Stimulated activated CD8-positive, alpha-beta memory T cell treated with anti-CD3 and anti-CD28 coated beads, Interleukin-15, amount 100 ng/mL, for 48 hours (primary cell): ENCODE measurements around the gene FRMPD1.
"Not testable (repeated sequence)": the region's sequence is repeated elsewhere in the genome, so short reads cannot be mapped to it uniquely, and the experiment has no call there.

Experiments used
- DNase-seq, 2 donors: peaks; one replicate each; pipeline ENCODE4 v3.0.0-alpha.2; 2020; ENCODE audit warnings: low read depth in 2 of 2

FRMPD1 gene, protein sequence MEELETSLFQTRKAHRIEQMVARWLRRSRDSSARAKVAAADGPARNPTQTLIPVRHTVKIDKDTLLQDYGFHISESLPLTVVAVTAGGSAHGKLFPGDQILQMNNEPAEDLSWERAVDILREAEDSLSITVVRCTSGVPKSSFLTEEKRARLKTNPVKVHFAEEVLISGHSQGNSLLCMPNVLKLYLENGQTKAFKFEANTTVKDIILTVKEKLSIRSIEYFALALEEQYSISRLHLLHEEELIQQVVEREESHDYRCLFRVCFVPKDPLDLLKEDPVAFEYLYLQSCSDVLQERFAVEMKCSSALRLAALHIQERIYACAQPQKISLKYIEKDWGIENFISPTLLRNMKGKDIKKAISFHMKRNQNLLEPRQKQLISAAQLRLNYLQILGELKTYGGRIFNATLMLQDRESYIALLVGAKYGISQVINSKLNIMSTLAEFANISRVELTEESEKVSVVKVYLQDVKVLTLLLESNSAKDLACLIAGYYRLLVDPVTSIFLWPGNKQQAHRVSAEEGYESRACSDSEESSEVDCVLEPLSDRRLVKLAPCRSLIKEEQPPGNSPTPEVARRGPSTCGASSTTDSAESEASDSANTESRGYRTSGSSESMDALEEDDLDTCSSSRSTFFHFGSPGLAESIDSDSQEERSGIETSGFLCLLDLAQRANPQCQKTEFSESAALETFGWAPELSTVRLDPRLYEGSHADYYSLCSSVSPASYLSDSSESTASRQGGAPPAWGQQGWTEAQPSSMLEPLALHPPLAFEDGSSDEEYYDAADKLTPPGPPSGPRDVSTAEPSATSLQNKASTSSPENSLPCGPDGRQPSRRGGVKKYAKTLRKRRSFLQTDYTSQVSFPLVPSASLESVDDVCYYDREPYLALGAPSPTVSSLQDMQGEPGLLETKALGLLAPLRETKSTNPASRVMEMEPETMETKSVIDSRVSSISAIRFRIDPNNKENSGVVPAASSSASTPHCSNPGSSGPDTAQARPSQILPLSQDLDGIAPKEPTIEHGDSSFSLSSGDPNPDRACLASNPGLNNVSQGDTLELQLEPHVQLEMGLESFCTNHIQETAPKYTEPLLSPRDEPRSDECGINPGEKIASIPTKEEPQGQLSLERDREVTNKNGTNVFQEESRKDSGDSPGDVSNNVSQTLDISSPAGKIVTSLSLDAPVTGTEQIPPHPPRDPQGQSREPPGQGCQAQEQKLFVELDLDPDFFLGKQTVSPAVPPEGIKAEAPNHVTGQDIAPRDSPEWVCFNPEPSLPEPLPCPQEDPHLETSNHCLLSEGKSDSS (N-terminal part only)

DNA sequence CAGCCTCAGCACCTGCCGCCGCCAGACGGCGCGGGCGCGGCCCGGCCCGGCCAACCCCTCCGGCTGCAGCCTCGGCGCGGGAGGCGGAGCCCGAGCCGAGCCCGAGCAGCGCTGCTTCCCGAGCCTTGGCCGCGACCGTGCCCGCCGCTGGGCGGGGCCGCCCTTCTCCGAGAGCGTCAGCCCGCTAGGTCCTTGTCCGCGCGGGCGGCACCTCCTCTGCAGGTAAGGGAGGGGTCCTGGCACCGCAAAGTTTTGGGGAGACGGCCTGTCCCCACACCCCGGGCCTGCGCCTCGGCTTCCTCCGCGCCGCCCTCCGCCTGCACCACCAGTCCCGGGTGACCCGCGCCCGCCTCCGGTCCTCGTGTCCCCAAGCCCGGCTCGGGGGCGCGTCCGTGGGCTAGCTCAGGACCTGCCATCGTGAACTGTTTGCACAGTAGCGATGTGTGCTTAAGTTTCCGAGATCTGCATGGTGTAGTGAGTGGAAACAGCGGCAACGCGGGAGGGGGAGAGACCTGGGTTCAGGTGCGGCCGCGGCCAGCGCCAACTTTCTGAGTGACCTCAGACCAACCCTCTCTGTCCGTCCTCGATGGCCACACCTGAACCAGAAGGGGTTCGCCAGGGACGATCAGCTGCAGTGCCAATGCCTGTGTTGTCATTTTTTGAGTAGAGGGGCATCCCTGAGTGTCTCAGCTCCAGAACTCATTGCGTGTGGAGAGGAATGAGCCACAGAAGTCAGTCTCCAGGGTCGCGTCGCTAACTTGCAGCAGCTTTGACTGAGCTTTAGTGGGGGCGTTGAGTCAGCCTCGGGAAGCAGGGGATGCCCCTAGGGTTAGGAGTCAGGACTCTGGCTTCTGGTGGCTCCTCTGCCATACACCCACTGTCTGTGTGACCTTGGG lies at the start of gene FRMPD1:
Gene FRMPD1 (plus strand): TSS at position 82 of the 896 bp plus-strand sequence. CDS start 41,688 bp downstream, outside the sequence.
- DNase-seq = peak; percentile 46 to 49

DNA sequence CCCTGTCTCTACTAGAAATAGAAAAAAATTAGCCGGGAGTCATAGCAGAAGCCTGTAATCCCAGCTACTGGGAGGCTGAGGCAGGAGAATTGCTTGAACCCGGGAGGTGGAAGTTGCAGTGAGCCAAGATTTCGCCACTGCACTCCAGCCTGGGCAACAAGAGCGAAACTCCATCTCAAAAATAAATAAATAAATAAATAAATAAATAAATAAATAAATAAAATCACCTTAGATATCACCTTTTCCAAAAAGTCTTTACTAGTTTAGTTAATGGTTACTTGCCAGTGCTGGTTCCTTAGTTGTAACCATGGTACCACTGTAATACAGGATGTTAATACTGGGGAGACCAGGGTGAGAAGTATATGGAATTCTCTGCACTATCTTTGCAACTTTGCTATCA lies 48.7 kb upstream of the FRMPD1 start:
- not testable (repeated sequence) for DNase-seq

DNA sequence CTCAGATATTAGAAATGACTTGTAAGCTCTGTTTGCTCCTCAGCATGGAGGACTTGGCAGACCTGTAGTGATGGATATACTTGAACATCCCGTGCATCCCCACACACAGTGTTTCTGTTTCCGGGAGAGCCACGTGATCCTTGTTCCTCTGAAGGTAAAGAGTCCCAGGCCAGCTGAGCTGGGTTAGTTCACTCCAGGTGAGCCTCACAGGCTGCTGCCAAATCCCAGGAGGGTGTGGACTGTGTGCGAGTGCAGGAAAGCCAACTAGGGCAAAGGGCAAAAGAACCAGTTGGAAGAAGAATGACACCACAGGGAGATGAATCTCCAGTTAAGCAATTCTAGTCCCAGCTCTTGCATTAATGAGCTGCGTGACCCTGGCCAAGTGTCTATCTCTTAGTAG lies 47.9 kb upstream of the FRMPD1 start:
- DNase-seq = no peak

DNA sequence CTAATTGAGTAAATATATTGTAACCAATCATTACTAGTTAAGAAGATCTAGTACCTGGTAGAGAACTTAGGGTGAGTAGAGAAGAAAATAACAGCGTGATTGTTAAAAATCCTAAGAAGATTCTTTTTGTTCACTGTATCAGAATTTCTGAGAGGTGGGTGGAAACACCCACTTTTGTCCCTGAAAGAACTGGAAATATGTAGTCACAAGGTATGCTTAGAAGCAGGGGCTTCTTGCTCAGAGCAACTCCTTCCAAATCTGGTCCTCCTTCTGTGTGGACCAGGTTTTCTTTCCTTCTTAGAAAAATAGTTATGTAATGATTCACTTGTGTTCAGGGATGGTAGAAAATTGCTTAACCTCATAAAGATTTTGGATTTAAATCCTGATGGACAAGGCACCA lies 46.5 kb upstream of the FRMPD1 start:
- no peak for DNase-seq

DNA sequence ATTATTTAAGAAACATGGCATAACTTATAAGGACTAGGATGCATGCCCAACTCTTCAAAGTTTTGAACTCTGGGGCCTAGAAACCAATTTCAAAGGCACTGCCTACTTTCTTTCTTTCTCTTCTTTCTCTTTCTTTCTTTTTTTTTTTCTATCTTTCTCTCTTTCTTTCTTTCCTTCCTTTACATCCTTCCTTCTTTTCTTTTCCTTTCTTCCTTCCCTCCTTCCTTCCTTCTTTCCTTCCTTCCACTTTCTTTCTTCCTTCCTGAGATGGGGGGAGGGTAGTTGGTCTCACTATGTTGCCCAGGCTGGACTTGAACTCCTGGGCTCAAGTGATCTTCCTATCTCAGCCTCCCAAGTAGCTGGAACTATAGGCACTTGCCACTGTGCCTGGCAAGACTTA lies 42.5 kb upstream of the FRMPD1 start:
- no peak for DNase-seq

DNA sequence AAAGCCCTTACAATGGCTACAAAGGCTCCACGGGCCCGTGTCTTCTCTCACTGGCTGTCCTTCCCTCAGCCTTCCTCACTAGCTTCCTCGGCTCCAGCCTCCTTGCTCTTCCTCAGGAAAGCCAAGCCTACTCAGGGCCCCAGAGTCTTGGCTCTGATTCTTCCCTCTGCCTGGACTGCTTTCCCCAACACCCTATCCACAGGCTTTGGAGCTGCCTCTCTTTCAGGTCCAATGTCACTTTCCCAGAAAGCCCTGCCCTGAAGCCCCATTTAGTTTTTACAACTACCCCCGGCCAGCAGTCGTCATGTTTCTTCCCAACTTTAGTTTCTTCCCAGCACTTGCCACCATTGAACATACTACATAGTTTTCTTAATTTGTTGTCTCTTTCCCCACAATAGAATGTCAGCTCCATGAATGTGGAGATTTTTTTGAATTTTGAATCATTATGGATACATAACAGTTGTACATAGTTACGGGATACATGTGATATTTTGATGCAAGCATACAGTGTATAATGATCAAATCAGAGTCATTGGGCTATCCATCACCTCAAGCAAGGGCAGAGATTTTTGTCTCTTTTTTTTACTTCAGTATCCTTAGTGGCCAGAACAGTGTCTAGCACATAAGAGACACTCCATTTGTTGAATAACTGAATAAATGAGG lies 40.9 kb upstream of the FRMPD1 start:
- no peak for DNase-seq

DNA sequence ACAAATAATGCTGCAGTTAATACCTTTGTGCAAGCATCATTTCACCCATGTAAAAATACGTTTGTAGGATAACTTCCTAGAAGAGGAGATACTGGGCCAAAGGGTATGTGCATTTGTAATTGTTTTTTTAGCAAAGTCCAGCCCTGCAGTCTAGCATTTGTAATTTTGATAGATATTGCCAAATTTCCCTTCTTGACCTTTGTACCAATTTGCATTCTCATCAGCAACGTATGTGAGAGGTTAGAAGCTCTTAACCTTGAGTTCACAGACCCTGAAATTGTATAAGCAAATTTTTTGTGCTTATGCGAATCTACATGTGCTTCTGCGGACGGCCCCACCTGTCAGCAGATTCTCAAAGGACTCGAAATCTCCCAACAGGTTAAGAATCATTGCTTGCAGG lies 39.7 kb upstream of the FRMPD1 start:
- no peak for DNase-seq

DNA sequence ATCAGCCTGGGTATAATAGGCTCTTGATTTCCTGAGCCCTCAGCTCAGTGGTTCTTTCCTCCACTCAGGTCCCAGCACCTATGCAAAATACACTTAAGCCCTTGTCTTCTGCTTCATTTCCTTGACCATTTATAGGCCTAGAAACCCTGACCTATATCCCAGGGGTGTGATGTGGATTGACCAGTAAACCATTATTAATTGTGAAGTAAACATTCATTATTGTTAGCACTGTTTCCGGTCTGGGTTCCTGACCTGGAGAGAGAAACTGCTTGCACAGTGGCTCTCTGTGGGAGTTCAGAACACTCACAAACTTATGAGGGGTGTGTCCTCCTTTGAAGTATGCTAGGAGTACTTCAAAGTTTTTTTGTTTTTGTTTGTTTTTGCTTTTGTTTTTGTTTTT lies 38.8 kb upstream of the FRMPD1 start:
- DNase-seq = no peak

DNA sequence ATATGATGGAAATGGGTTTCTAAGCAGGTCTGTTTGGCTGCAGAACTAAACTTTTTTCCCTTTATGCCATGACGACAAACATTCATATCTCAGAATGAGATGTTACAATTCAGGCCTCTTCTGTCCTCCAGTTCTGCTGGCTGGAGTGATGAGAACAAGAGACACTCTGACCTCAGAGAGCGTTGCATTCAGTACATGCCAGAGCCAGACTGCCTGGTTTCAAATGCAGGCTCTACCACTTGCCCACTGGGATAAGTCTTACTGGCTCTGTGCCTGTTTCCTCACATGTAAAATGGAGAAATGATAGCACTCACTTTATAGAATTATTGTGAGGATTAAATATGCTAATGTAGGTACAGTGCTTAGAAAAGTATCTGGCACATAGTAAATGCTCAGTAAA lies 33.6 kb upstream of the FRMPD1 start:
- no peak for DNase-seq

DNA sequence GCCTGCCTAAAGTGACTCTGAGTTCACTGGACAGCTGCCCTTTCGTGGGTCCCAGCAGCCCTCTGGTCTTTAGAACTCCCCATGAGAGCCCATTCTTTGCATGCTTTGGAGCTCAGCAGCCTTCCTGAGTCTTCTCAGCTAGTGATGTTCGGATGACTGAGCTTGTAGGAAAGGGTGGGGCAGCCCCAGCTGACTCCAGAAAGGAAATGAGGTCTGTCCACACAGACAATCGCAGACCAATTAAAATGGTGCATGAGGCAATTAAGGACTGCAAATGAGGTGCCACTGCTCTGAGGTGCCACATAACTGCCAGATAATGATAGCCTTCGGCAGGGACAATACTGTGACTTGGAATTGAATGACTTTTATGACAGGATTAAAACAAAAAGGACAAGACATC lies 32.9 kb upstream of the FRMPD1 start:
- no peak for DNase-seq

DNA sequence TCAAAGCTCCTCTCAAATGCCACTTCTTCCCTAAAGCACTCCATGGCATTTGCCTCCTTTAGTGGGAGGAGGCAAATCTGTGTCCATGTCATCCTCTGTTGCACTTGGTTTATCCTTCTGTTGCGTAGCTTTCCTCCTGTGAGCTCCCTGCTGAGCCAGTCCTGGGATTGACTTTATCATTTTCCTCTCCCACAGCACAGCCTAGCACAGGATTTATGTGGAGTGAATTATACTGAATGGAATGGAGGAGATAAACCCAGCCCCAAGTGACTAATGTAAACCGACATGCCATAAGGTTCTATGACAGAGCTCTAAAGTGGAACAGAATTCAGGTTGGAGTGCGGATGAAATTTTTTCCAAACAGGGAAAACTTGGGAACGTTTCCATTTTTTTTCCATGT lies 31.9 kb upstream of the FRMPD1 start:
- no peak for DNase-seq

DNA sequence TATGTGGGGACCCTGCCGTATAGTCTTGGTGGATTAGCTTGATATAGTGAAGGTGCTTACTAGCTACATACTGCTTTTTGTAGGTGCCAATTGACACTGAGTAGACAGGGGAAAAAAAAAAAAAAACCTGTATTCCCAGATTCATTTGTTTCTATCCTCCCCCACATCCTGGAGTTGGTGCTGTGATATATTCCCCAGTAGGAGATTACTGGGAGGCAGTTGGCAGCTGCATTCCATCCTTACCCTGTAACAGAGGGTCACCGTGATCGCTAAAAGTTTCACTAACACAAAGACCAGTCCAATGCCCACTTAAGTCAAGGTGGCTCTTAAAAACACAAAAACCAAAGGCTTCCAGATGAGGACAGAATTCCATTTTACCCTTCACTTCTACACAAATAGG lies 30.9 kb upstream of the FRMPD1 start:
- no peak for DNase-seq

DNA sequence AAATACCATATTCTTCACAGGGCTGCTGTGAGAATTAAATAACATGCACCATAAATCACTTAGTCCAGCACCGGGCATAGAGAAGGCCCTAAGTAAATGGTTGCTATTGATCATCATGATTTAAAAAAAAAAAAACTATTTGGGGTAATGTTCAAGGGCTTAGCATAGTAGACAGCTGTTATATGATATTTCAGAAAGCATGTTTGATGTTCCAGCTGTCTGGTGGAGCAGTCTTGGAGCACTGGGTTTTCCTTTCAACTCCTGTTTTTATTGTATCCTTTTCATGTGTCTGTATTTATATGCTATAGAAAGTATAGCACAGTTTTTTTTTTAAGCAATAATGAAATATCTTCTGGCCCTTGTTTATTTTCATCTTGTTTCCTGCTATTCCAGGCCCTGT lies 30.4 kb upstream of the FRMPD1 start:
- no peak for DNase-seq

DNA sequence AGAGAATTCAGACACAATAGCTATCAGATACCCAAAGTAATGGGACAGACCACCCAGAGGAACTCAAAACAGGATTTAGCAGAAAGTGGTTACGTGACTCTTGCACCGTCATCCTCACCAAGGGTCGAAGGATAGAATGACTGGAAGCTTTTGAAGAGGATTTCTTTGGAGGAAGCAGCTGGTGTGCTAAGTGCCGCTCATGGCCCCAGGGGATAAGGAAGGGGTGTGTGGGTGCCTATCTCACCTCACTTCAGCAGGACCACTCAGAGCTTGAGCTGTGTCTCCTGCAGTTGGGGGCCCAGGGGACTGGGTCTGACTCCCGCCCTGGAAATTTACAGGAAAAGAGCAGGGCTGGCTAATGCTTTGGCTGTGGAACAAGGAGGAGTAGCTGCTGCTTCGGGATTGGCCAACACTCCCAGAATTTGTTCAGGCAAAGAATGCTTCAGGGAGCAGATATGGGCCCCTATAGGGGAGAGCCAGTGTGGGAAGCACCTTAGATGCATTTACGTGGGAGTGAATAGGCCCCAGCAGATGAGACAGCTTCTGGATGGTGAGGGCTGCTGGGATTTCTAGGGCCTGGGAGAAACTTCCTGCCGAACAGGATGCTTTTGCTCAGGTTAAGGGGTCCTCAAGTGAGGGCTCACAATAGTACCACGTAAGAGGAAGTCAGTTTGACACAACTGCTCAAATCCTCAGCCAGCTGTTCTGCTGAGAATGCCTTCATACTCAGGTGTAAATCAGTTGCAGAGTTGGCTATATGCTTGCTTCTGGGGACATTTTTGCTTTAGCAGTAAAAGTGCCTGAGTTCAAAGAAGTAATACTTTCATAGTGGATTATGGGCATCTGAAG lies 29.3 kb upstream of the FRMPD1 start:
- DNase-seq = no peak

DNA sequence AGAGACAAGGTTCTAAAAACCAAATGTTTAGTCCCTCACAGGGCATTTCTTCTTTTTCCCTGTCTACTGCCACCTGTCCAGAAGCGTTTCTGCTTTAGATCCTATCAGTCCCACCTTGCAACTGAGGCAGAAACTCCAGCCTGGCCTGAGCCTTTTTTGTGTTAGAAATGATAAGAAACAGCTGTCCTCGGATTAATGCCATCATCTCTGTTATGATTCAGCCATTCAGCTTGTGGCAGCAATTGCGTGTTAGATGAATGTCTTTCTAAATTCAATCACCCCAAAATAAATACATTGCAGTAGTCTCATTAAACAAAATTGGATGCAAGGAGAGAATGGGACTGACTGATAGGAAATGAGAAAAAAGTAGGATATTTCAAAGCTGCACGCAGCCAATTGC lies 28.3 kb upstream of the FRMPD1 start:
- DNase-seq = no peak

DNA sequence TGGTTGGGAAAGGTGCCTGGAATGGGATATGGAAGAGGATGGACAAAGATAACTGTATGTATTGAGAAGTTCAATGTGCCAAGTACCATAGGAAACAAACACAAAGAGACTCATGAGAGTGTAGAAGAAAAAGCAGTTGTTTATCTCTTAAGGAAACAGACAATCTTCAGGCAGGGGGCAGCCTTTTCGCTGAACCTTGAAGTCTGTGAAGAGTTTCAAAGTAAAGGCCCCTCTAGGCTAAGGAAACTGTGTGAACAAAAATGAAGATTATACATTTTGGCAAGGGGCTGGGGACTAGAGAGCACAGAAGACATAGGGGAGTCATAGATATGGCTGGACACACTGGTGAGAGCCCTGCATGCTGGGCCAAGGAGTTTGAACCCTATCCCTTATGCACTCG lies 27.5 kb upstream of the FRMPD1 start:
- no peak for DNase-seq

DNA sequence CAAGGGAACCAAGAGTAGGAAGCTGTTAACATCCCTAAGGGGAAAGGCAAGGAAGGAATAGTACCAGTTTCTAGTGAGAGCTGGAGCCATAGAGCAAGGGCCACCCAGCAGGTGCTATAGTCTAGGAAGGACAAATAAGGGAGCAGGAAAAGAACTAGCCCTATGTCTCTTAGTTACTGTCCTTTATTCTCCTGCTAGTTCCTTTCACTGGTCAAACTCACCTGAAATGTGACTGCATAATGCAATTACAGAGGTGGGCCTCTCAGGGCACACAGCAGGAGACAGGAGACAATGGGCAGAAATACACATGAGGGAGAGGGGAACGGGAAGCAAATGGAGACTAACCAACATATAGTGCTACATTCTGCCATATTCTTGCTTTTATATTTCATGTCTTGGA lies 26.7 kb upstream of the FRMPD1 start:
- DNase-seq = no peak

DNA sequence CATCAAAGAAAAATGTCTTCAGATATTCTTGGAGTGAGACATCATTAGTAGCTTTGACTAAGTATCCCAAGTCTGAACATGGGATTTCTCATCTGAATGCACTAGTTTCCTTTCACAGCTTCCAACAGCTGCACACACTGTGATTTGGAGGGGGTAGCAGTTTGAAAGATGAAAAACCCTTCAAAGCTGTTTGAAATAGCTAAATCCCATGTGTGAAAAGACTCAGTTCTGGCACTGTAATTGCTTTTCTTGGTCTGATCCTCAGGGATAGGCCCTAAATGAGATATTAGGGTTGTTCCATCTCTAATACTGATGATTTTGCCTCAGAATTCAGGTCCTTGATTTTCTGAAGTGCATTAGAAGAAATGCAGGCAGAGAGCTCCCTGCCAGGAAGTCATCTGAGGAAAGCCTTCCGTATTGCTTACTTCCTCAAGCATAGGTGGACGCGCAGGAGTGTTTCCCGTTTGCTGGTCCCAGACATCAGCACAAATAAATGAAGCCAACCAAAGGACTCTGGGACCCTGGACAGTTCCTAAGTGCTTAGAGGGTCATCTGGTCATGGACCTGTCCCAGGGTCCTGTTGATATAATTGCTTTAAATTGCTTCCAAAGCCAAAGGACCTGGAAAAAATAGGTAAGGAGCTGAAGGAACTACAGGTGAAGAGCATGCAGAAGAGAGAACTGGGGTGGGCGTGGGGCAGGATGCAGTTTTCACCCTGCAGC lies 25.6 kb upstream of the FRMPD1 start:
- no peak for DNase-seq

DNA sequence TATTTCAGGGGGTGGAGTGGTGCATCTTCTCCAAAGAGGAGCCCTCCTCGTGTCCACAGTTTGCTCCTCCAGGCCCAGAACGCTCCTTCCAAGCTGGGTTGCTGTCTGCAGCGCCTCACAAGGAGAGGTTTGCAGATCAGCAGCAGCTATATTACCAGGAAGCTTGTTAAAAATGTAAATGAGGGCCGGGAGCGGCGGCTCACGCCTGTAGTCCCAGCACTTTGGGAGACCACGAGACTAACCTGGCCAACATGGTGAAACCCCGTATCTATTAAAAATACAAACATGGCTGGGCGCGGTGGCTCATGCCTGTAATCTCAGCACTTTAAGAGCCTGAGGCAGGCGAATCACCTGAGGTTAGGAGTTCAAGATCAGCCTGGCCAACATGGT lies 25.0 kb upstream of the FRMPD1 start:
- DNase-seq = no peak
